Bronchial epithelial cell (primary cell): ENCODE data around the gene SAPCD2. TPM values are rescaled to one million over a fixed set of nuclear protein-coding genes. Genes with fewer than 3 reads are reported as not detected.

ENCODE experiments used
- DNase-seq: peaks from one replicate; pipeline ENCODE4 v3.0.0-alpha.2; 2010; ENCODE audit warnings: low read depth
- FAIRE-seq: peaks from 2 replicates; lab custom pipeline; 2011; peaks lifted over from hg19 to GRCh38; lab: Jason Lieb, UNC
- H3K27me3 ChIP-seq: 2 replicates; pipeline ENCODE4 v1.5.1; 2011; ENCODE audit warnings: low read length; ENCODE audit not compliant: control insufficient read depth, insufficient read depth
- H3K36me3 ChIP-seq: 2 replicates; pipeline ENCODE4 v1.5.1; 2011; ENCODE audit warnings: low read length; ENCODE audit not compliant: control insufficient read depth, insufficient read depth
- H3K4me3 ChIP-seq: 2 replicates; pipeline ENCODE4 v1.5.1; 2011; ENCODE audit warnings: mild to moderate bottlenecking, low read depth, low read length, control low read depth
- total RNA-seq: library from RNA; depleted of rRNA; stranded (reverse); fragments of >200 nt; gene quantifications from 2 replicates; pipeline ENCODE4 v1.2.1, GENCODE V29; 2014
- TF ChIP-seq, protein P1 (sequence below): IDR thresholded peaks from 2 replicates; pipeline ENCODE4 v1.5.1; 2011; ENCODE audit warnings: mild to moderate bottlenecking, moderate library complexity, low read length, control low read depth, inconsistent platforms; ENCODE audit not compliant: insufficient read depth, severe bottlenecking

The SAPCD2 gene
- total RNA-seq, 1 donor from 2014 or later, result 0.26 TPM

DNA sequence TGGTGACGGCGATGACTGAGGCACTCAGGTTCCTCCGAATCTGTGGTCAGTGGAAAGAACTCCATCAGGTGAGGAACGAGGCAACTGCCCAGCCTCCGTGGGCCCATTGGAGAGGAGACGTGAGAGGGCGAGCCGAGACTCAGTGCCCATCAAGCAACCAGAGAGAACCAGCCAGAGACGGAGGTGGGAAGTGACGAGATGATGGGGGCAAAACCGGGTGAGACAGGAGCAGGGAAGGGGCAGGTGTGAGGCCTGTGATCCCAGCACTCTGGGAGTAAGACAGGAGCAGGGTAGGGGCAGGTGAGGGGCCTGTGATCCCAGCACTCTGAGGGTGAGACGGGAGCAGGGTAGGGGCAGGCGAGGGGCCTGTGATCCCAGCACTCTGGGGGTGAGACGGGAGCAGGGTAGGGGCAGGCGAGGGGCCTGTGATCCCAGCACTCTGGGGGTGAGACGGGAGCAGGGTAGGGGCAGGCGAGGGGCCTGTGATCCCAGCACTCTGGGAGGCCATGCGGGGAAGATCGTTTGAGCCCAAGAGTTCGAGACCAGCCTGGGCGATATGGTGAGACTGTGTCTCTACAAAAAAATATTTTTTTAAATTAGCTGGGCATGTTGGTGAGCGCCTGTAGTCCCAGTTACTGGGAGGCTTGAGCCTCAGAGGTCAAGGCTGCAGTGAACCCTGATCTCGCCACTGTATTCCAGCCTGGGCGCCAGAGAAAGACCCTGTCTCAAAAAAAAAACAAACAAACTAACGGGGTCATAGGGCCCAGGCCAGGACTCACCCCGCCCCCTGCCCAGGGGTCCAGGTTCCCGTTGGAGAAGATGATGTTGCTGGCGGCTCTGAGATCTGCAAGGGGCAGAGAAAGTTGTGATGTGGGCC is 40.8 kb upstream of the SAPCD2 start:
- no peak for FAIRE-seq
- TF ChIP-seq, protein P1, sequence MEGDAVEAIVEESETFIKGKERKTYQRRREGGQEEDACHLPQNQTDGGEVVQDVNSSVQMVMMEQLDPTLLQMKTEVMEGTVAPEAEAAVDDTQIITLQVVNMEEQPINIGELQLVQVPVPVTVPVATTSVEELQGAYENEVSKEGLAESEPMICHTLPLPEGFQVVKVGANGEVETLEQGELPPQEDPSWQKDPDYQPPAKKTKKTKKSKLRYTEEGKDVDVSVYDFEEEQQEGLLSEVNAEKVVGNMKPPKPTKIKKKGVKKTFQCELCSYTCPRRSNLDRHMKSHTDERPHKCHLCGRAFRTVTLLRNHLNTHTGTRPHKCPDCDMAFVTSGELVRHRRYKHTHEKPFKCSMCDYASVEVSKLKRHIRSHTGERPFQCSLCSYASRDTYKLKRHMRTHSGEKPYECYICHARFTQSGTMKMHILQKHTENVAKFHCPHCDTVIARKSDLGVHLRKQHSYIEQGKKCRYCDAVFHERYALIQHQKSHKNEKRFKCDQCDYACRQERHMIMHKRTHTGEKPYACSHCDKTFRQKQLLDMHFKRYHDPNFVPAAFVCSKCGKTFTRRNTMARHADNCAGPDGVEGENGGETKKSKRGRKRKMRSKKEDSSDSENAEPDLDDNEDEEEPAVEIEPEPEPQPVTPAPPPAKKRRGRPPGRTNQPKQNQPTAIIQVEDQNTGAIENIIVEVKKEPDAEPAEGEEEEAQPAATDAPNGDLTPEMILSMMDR, result no peak
- no peak overlapping the region for H3K4me3 ChIP-seq

DNA sequence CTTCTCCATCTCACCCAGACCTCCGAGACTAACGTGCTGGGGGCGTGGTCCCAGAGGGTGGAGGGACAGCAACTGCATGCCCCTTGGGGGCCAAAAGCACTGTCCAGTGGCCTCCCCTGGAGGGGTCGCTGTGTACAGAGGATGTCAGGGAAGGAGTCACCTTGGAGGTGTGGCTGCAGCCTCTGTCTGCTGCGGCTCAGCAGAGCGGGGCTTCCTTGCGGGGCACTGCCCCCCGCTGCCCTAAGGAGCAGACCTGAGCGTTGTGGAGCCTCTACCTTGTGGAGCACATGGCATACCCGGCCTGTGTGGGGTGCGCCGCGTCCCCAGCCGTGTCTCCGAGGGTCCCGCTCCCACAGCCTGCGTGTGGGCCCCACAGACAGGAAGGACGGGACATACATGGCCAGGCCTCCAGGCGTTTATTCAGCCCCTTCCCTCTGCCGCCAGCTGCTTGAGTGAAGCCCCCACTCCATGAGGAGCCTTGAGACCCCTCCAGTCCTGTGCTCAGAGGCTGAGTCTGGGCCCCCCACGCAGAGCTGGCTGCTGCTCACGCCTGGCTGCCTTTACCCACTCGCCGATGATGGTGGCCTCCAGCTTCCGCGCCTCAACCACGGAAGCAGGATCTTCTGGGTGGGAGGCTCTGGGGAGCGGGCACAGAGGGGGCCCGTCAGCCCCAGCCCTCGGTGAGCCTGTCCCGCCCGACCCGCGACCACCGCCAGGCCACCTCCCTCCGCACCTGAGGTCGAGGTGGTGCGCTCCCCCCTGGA is 40.0 kb upstream of the SAPCD2 start:
- DNase-seq (no peak), FAIRE-seq (no peak)
- Histone ChIP-seq H3K27me3 (no peaks in the 10 kb centered on the region), H3K4me3 (no peak overlapping the region), H3K36me3 (peaks cover 20% of the 10 kb centered on the region)
- TF ChIP-seq, protein P1, result no peak

More for the DNA sequence above, 40.8 kb upstream of the SAPCD2 start:
- Histone ChIP-seq H3K27me3 (peaks cover 1% of the 10 kb centered on the region), H3K36me3 (peaks cover 17% of the 10 kb centered on the region)
- DNase-seq, result no peak

DNA sequence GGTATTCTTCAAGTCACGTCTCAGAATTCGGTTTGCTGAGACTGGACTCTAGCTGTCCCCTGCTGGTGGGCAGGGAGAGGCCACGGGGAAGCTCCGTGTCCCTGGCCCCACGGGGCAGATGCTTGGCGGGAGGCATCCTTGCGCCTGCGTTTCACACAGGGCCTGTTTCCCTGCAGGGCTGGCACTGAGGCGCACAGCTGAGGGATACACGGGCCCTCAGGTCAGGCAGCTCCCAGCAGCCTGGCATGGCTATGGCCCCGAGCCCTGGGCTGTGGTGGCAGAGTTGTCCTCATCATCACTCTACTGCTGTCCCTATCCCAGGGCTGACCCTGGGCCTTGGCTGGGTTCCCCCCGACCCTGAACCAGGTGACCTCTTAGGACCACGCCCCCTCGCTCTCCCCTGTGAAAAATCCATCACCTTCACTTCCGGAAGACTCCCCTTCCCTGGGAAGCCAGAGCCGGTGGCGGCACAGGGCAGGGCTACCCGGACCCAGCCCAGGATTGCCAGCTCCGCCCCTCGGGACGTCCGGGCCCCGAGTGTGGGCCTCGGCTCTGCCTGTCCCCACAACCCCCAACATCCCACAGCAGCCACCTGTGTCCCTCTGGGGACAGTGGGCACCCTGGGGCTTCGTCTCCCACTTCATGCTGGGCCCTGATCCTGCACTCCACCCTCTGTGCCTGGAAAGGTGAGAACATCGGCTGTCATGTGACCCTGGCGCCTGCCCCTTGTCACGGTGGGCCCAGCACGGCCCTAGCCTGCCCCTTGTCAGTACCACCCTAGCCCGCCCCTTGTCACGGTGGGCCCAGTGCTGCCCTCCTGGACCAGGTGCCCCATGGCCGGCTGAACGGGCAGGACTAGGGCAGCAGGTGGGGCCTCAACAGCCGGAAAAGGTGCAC is 39.1 kb upstream of the SAPCD2 start:
- FAIRE-seq, result no peak
- TF ChIP-seq, protein P1, result no peak
- peaks cover 22% of the 10 kb centered on the region for H3K36me3 ChIP-seq
- H3K27me3 ChIP-seq, result no peaks in the 10 kb centered on the region
- no peak for DNase-seq
- H3K4me3 ChIP-seq, result no peak overlapping the region

DNA sequence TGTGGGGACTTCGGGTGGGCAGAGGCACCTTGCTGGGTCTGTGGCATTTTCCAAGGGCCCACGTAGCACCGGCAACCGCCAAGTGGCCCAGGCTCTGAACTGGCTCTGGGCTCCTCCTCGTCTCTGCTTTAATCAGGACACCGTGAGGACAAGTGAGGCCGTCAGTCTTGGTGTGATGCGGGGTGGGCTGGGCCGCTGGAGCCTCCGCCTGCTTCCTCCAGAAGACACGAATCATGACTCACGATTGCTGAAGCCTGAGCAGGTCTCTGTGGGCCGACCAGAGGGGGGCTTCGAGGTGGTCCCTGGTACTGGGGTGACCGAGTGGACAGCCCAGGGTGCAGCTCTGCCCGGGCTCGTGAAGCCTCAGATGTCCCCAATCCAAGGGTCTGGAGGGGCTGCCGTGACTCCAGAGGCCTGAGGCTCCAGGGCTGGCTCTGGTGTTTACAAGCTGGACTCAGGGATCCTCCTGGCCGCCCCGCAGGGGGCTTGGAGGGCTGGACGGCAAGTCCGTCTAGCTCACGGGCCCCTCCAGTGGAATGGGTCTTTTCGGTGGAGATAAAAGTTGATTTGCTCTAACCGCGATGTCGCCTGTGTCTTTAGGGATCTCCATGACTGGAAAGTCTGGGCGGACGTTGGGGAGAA is 38.4 kb upstream of the SAPCD2 start:
- peaks cover 27% of the 10 kb centered on the region for H3K36me3 ChIP-seq
- no peak overlapping the region for H3K4me3 ChIP-seq
- TF ChIP-seq, protein P1, result no peak
- no peaks in the 10 kb centered on the region for H3K27me3 ChIP-seq
- DNase-seq (no peak), FAIRE-seq (no peak)

DNA sequence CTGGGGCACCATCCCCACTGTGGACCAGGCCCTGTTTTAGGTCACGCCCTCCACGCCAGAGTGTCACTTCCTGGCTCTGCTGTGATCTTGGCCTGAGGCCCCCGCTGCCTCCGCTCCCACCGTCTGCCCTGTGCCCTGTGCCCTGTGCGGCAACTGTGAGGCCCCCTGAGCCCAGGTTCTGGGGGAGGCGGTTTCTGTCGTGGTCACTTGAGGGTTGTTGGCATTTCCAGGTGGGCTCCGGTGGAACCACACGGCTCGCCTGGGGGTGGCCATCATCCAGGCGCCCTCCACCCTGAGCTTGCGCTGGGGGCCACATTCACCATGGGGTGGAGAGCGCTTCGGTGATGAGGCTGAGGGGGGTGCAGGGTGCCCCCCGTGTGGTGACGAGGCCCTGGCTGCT is 37.6 kb upstream of the SAPCD2 start:
- H3K4me3 ChIP-seq, result no peak overlapping the region
- peaks cover 31% of the 10 kb centered on the region for H3K36me3 ChIP-seq
- no peaks in the 10 kb centered on the region for H3K27me3 ChIP-seq
- no peak for FAIRE-seq
- DNase-seq, result no peak
- TF ChIP-seq, protein P1, result no peak
